ENCODE results near the gene THOC7. TPM values are rescaled to one million over a fixed set of nuclear protein-coding genes. Genes with fewer than 3 reads are reported as not detected.

The THOC7 gene
- total and polyA plus RNA-seq, 12 donors = 71.3 to 204 (median 79.4) TPM

GRCh38 chr3:63877737-63878393 is 14.3 kb upstream of the THOC7 start:
- intact Hi-C loops (cut with DNase I) = no loop called here
- Histone ChIP-seq H3K4me3 (no peak overlapping the region), H3K36me3 (no peaks in the 10 kb centered on the region), H3K4me1 (peaks cover 0 to 40% (median 23%) of the 10 kb centered on the region in 9 donors), H3K9me3 (no peaks in the 10 kb centered on the region), H3K27me3 (no peaks in the 10 kb centered on the region), H3K27ac (no peak overlapping the region)
- DNase-seq = no peak
- WGBS, 2 donors = 74% methylated on average over 3 of the region's 3 CpGs
- ATAC-seq = no peak
- no peak for TF ChIP-seq CTCF (IDR thresholded peaks at IDR 0.05)

GRCh38 chr3:63876260-63876659 is 12.7 kb upstream of the THOC7 start:
- Histone ChIP-seq H3K9me3 (no peaks in the 10 kb centered on the region), H3K27me3 (no peaks in the 10 kb centered on the region), H3K4me3 (no peak overlapping the region), H3K27ac (no peak overlapping the region), H3K4me1 (peaks cover 0 to 49% (median 29%) of the 10 kb centered on the region in 9 donors), H3K36me3 (no peaks in the 10 kb centered on the region)
- no peak for TF ChIP-seq CTCF (IDR thresholded peaks at IDR 0.05)
- DNase-seq = no peak
- 70 to 71% methylated on average over 3 of the region's 3 CpGs for WGBS, 2 donors
- intact Hi-C loops (cut with DNase I) = no loop called here
- ATAC-seq = no peak

- ATAC-seq (no peak), DNase-seq (no peak)
- peaks cover 0 to 55% (median 29%) of the 10 kb centered on the region in 9 donors for H3K4me1 ChIP-seq
- no peak overlapping the region for H3K27ac ChIP-seq
- no peaks in the 10 kb centered on the region for H3K36me3 ChIP-seq
- WGBS, 2 donors = 65 to 77% methylated on average over 2 of the region's 2 CpGs
- H3K4me3 ChIP-seq = no peak overlapping the region
- no peaks in the 10 kb centered on the region for H3K27me3 ChIP-seq
- no peak for TF ChIP-seq CTCF (IDR thresholded peaks at IDR 0.05)
- H3K9me3 ChIP-seq = no peaks in the 10 kb centered on the region
- intact Hi-C loops (cut with DNase I) = no loop called here
Observed at GRCh38 chr3:63875510-63875909, 11.9 kb upstream of the THOC7 start.

GRCh38 chr3:63874769-63875168 is 11.2 kb upstream of the THOC7 start:
- Histone ChIP-seq H3K4me1 (peaks cover 0 to 61% (median 29%) of the 10 kb centered on the region in 9 donors), H3K36me3 (no peaks in the 10 kb centered on the region), H3K27me3 (no peaks in the 10 kb centered on the region), H3K27ac (no peak overlapping the region), H3K4me3 (no peak overlapping the region), H3K9me3 (no peaks in the 10 kb centered on the region)
- intact Hi-C loops (cut with DNase I) = loop anchor here in 1 of 10 donors (5.0 kb wide), 1 partner anchor 33 kb away; no protein-coding TSS in a partner anchor
- 90 to 91% methylated on average over 3 of the region's 3 CpGs for WGBS, 2 donors
- TF ChIP-seq CTCF (IDR thresholded peaks at IDR 0.05) = no peak
- DNase-seq (no peak), ATAC-seq (no peak)
